ENCODE data around the gene GPC5. TPM values are rescaled to one million over a fixed set of nuclear protein-coding genes. Genes with fewer than 3 reads are reported as not detected.

The GPC5 gene
- total RNA-seq, 1 experiment from 2014 or later: 0.21 TPM

- BruUV-seq (replicated peaks): no TSS peak
- CTCF ChIA-PET: no interaction called here
- TF ChIP-seq EZH2 (IDR thresholded peaks at IDR 0.05; ENCODE audit: borderline replicate concordance, low read depth, low read length, poor library complexity, severe bottlenecking) (no peak), CTCF (conservative IDR thresholded peaks at IDR 0.05; ENCODE audit: low read depth, low read length) (no peak)
- intact Hi-C loops (cut with micrococcal nuclease; ENCODE audit: unreplicated experiment): no loop called here
- Histone ChIP-seq H3K4me1 (ENCODE audit: insufficient read depth, low read length, poor library complexity, severe bottlenecking) (no peaks in the 10 kb centered on the region), H3K27me3 (replicated peaks; ENCODE audit: insufficient read depth, low read depth, low read length, poor library complexity) (no peaks in the 10 kb centered on the region), H3K9me3 (ENCODE audit: low read depth, low read length, poor library complexity, severe bottlenecking) (no peaks in the 10 kb centered on the region), H3K27ac (ENCODE audit: low read depth, low read length, poor library complexity, severe bottlenecking) (no peak overlapping the region), H3K4me3 (ENCODE audit: low read depth, low read length, poor library complexity, severe bottlenecking) (no peak overlapping the region), H3K36me3 (ENCODE audit: insufficient read depth, low read length, poor library complexity, severe bottlenecking) (no peaks in the 10 kb centered on the region)
- no peak for DNase-seq (ENCODE audit: low spot score)
- POLR2A ChIA-PET (ENCODE audit: low non-redundant PET): no interaction called here
These were observed 35.5 kb upstream of the GPC5 start for GRCh38 chr13:91362908-91363307.

GRCh38 chr13:91368101-91368500 is 30.3 kb upstream of the GPC5 start:
- BruUV-seq (replicated peaks): no TSS peak
- intact Hi-C loops (cut with micrococcal nuclease; ENCODE audit: unreplicated experiment): no loop called here
- Histone ChIP-seq H3K4me1 (ENCODE audit: insufficient read depth, low read length, poor library complexity, severe bottlenecking) (peaks cover 9% of the 10 kb centered on the region), H3K9me3 (ENCODE audit: low read depth, low read length, poor library complexity, severe bottlenecking) (no peaks in the 10 kb centered on the region), H3K27ac (ENCODE audit: low read depth, low read length, poor library complexity, severe bottlenecking) (no peak overlapping the region), H3K27me3 (replicated peaks; ENCODE audit: insufficient read depth, low read depth, low read length, poor library complexity) (no peaks in the 10 kb centered on the region), H3K36me3 (ENCODE audit: insufficient read depth, low read length, poor library complexity, severe bottlenecking) (no peaks in the 10 kb centered on the region), H3K4me3 (ENCODE audit: low read depth, low read length, poor library complexity, severe bottlenecking) (no peak overlapping the region)
- ChIA-PET POLR2A (ENCODE audit: low non-redundant PET) (no interaction called here), CTCF (no interaction called here)
- TF ChIP-seq CTCF (conservative IDR thresholded peaks at IDR 0.05; ENCODE audit: low read depth, low read length) (no peak), EZH2 (IDR thresholded peaks at IDR 0.05; ENCODE audit: borderline replicate concordance, low read depth, low read length, poor library complexity, severe bottlenecking) (no peak)
- no peak for DNase-seq (ENCODE audit: low spot score)

GRCh38 chr13:91368676-91369440 is 29.6 kb upstream of the GPC5 start:
- TF ChIP-seq CTCF (conservative IDR thresholded peaks at IDR 0.05; ENCODE audit: low read depth, low read length): no peak
- TF ChIP-seq EZH2 (IDR thresholded peaks at IDR 0.05; ENCODE audit: borderline replicate concordance, low read depth, low read length, poor library complexity, severe bottlenecking): no peak
- intact Hi-C loops (cut with micrococcal nuclease; ENCODE audit: unreplicated experiment): no loop called here
- BruUV-seq (replicated peaks): no TSS peak
- Histone ChIP-seq H3K36me3 (ENCODE audit: insufficient read depth, low read length, poor library complexity, severe bottlenecking) (no peaks in the 10 kb centered on the region), H3K4me1 (ENCODE audit: insufficient read depth, low read length, poor library complexity, severe bottlenecking) (peaks cover 9% of the 10 kb centered on the region), H3K27me3 (replicated peaks; ENCODE audit: insufficient read depth, low read depth, low read length, poor library complexity) (no peaks in the 10 kb centered on the region), H3K9me3 (ENCODE audit: low read depth, low read length, poor library complexity, severe bottlenecking) (no peaks in the 10 kb centered on the region), H3K27ac (ENCODE audit: low read depth, low read length, poor library complexity, severe bottlenecking) (no peak overlapping the region), H3K4me3 (ENCODE audit: low read depth, low read length, poor library complexity, severe bottlenecking) (no peak overlapping the region)
- DNase-seq (ENCODE audit: low spot score): no peak
- ChIA-PET CTCF (no interaction called here), POLR2A (ENCODE audit: low non-redundant PET) (no interaction called here)

Measured in A673 (cell line).